PC-9 (cell line): ENCODE measurements around the gene SPATS2L. TPM values are rescaled to one million over a fixed set of nuclear protein-coding genes. Genes with fewer than 3 reads are reported as not detected.

Source experiments
- BruUV-seq: library from RNA; stranded (reverse); fragments of 400-500 nt; replicated peaks from 2 replicates; lab custom pipeline; 2021; lab: Mats Ljungman, UMichigan
- CTCF ChIA-PET: fragments of 300-600 bp; sonication (Branson Sonifier 250); formaldehyde crosslinking; loops from one replicate; lab custom pipeline; 2022; ENCODE audit warnings: antibody characterized with exemption; lab: Charles Lee
- POLR2A ChIA-PET: fragments of 300-600 bp; sonication (Branson Sonifier 250); formaldehyde crosslinking; loops from one replicate; lab custom pipeline; 2022; ENCODE audit warnings: antibody characterized with exemption; ENCODE audit not compliant: unreplicated experiment; lab: Charles Lee
- DNase-seq, 2 experiments: peaks; one replicate each; pipeline versions ENCODE4 v3.0.0 to v3.0.0-alpha.2; 2015 to 2022; ENCODE audit warnings: mixed read lengths in 1 of 2
- H2AFZ ChIP-seq: fragments of 200-600 bp; sonication (generic); 2 replicates; pipeline ENCODE4 v1.8.1; 2017; ENCODE audit warnings: antibody characterized with exemption
- H3F3A ChIP-seq: fragments of 200-600 bp; sonication (generic); 2 replicates; pipeline ENCODE4 v1.8.1; 2017; ENCODE audit warnings: antibody characterized with exemption, mild to moderate bottlenecking, low read depth; ENCODE audit not compliant: insufficient read depth
- H3K27ac ChIP-seq: fragments of 200-600 bp; sonication (generic); 2 replicates; pipeline ENCODE4 v1.6.1; 2016; ENCODE audit warnings: mixed run types
- H3K27me3 ChIP-seq: fragments of 200-600 bp; sonication (generic); 2 replicates; pipeline ENCODE4 v1.6.1; 2016; ENCODE audit warnings: low read depth, mixed run types; ENCODE audit not compliant: insufficient read depth
- H3K36me3 ChIP-seq: fragments of 200-600 bp; sonication (generic); 2 replicates; pipeline ENCODE4 v1.6.1; 2016; ENCODE audit warnings: low read depth, mixed run types
- H3K4me1 ChIP-seq: fragments of 200-600 bp; sonication (generic); replicated peaks from 2 replicates; pipeline ENCODE4 v1.6.1; 2016; ENCODE audit warnings: mixed run types; ENCODE audit not compliant: insufficient read depth
- H3K4me2 ChIP-seq: fragments of 200-600 bp; sonication (generic); 2 replicates; pipeline ENCODE4 v1.6.1; 2017; ENCODE audit warnings: mixed run types
- H3K4me3 ChIP-seq: fragments of 200-600 bp; sonication (generic); 2 replicates; pipeline ENCODE4 v1.6.1; 2016; ENCODE audit warnings: mixed run types
- H3K79me2 ChIP-seq: fragments of 200-600 bp; sonication (generic); 2 replicates; pipeline ENCODE4 v1.6.1; 2017; ENCODE audit warnings: low read depth, mixed run types
- H3K9me2 ChIP-seq: fragments of 200-600 bp; sonication (generic); 2 replicates; pipeline ENCODE4 v1.8.1; 2017; ENCODE audit warnings: mild to moderate bottlenecking; ENCODE audit not compliant: insufficient read depth
- H3K9me3 ChIP-seq: fragments of 200-600 bp; sonication (generic); 2 replicates; pipeline ENCODE4 v1.8.1; 2016; ENCODE audit warnings: low read depth; ENCODE audit not compliant: insufficient read depth
- H4K20me1 ChIP-seq: fragments of 200-600 bp; sonication (generic); 2 replicates; pipeline ENCODE4 v1.8.1; 2017; ENCODE audit not compliant: insufficient read depth
- EZH2 ChIP-seq: fragments of 200-600 bp; sonication (generic); IDR thresholded peaks from 2 replicates; pipeline ENCODE4 v1.8.0; 2017; ENCODE audit warnings: antibody characterized with exemption, low read depth
- intact Hi-C: fragments of 100-400 bp; cut with micrococcal nuclease; formaldehyde crosslinking; loops from one replicate; pipeline ENCODE4 v1.10.0; 2022; ENCODE audit not compliant: unreplicated experiment
- total RNA-seq: library from RNA; stranded (reverse); gene quantifications from 2 replicates; pipeline ENCODE4 v1.2.3, GENCODE V29; 2021
- TF ChIP-seq, protein P1 (sequence below): fragments of 200-600 bp; sonication (generic); conservative IDR thresholded peaks from 2 replicates; pipeline ENCODE4 v1.6.1; 2017; ENCODE audit warnings: mixed run types, antibody characterized with exemption, mild to moderate bottlenecking, moderate library complexity

The SPATS2L gene
- total RNA-seq, 1 experiment from 2014 or later, result 199 TPM

DNA sequence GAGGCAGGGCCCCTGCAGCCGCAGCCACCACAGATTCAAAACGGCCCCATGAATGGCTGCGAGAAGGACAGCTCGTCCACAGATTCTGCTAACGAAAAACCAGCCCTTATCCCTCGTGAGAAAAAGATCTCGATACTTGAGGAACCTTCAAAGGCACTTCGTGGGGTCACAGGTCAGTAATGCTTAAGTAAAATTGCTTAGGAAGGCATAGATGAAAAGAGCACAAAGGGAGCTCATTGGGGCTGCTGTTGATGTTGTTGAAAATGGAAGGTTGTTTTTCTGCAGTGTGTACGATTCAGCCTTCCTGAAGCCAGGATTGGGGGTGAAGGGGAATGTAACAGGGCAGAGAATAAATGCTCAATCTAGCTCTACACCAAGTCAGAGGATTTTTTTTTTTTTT, 112.8 kb downstream of the SPATS2L start:
- H3K9me2 ChIP-seq, result no peaks in the 10 kb centered on the region
- no peak overlapping the region for H3K27ac ChIP-seq
- intact Hi-C loops, result no loop called here
- DNase-seq, result no peak
- ChIA-PET POLR2A (no interaction called here), CTCF (no interaction called here)
- no peaks in the 10 kb centered on the region for H3K4me1 ChIP-seq
- H2AFZ ChIP-seq, result no peak overlapping the region
- no peak overlapping the region for H3K4me3 ChIP-seq
- H3K79me2 ChIP-seq, result no peaks in the 10 kb centered on the region
- H3K36me3 ChIP-seq, result peaks cover 37% of the 10 kb centered on the region
- 0 out of 2 replicates have a peak, but pooled peaks cover 4% of the 10 kb centered on the region for H3F3A ChIP-seq
- no peaks in the 10 kb centered on the region for H4K20me1 ChIP-seq
- H3K4me2 ChIP-seq, result no peak overlapping the region
- H3K9me3 ChIP-seq, result no peaks in the 10 kb centered on the region
- no TSS peak for BruUV-seq
- H3K27me3 ChIP-seq, result no peaks in the 10 kb centered on the region
- no peak for TF ChIP-seq EZH2
- TF ChIP-seq, protein P1, sequence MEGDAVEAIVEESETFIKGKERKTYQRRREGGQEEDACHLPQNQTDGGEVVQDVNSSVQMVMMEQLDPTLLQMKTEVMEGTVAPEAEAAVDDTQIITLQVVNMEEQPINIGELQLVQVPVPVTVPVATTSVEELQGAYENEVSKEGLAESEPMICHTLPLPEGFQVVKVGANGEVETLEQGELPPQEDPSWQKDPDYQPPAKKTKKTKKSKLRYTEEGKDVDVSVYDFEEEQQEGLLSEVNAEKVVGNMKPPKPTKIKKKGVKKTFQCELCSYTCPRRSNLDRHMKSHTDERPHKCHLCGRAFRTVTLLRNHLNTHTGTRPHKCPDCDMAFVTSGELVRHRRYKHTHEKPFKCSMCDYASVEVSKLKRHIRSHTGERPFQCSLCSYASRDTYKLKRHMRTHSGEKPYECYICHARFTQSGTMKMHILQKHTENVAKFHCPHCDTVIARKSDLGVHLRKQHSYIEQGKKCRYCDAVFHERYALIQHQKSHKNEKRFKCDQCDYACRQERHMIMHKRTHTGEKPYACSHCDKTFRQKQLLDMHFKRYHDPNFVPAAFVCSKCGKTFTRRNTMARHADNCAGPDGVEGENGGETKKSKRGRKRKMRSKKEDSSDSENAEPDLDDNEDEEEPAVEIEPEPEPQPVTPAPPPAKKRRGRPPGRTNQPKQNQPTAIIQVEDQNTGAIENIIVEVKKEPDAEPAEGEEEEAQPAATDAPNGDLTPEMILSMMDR, result no peak

DNA sequence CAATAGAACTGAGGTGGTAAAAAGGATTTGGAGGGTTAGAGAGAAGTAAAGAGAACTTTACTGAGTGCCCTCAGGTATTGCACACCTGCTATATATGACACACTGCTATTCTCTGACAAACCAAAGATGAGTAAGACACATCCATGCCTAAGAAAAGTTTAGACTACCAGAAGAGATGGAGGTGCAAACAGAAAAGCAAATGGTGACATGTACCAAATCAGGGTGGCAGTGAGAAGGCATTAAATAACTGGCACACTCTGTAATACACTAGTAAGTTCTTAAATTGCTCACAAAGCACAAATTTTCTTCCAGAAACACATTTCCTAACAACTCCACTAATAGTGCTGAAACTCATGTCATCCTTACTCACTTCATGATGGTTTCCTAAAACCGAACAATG, 114.8 kb downstream of the SPATS2L start:
- H3K27ac ChIP-seq, result no peak overlapping the region
- H3K4me3 ChIP-seq, result no peak overlapping the region
- no peaks in the 10 kb centered on the region for H3K79me2 ChIP-seq
- ChIA-PET POLR2A (no interaction called here), CTCF (no interaction called here)
- intact Hi-C loops, result no loop called here
- no peaks in the 10 kb centered on the region for H3K9me3 ChIP-seq
- H3K4me1 ChIP-seq, result no peaks in the 10 kb centered on the region
- H3F3A ChIP-seq, result 0 out of 2 replicates have a peak, but pooled peaks cover 4% of the 10 kb centered on the region
- H2AFZ ChIP-seq, result no peak overlapping the region
- no peak for DNase-seq
- peaks cover 34% of the 10 kb centered on the region for H3K36me3 ChIP-seq
- no peaks in the 10 kb centered on the region for H3K27me3 ChIP-seq
- no peak overlapping the region for H3K4me2 ChIP-seq
- no peaks in the 10 kb centered on the region for H3K9me2 ChIP-seq
- BruUV-seq, result no TSS peak
- H4K20me1 ChIP-seq, result no peaks in the 10 kb centered on the region
- no peak for TF ChIP-seq EZH2
- TF ChIP-seq, protein P1, result no peak

DNA sequence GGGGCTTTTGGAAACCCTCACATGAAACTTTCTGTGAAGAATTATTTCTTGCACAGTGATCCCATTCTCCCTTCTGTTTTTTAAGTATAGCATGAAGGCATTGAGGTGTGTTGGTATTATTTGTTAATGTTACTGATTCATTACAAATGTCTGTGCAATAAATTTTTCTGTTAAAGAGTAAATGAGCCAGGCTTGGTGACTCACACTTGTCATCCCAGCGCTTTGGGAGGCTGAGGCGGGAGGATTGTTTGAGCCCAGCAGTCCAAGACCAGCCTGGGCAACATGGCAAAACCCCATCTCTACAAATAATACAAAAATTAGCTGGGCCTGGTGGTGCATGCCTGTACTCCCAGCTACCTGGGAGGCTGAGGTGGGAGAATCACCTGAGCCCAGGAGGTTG, 115.6 kb downstream of the SPATS2L start:
- 0 out of 2 replicates have a peak, but pooled peaks cover 4% of the 10 kb centered on the region for H3F3A ChIP-seq
- intact Hi-C loops, result no loop called here
- H3K79me2 ChIP-seq, result no peaks in the 10 kb centered on the region
- no peaks in the 10 kb centered on the region for H3K4me1 ChIP-seq
- H4K20me1 ChIP-seq, result no peaks in the 10 kb centered on the region
- no peak overlapping the region for H3K4me2 ChIP-seq
- POLR2A ChIA-PET, result no interaction called here
- TF ChIP-seq, protein P1, result no peak
- no peak for TF ChIP-seq EZH2
- peaks cover 26% of the 10 kb centered on the region for H3K36me3 ChIP-seq
- CTCF ChIA-PET, result no interaction called here
- H3K9me2 ChIP-seq, result no peaks in the 10 kb centered on the region
- H3K27me3 ChIP-seq, result no peaks in the 10 kb centered on the region
- no peak for DNase-seq
- H3K9me3 ChIP-seq, result no peaks in the 10 kb centered on the region
- no TSS peak for BruUV-seq
- no peak overlapping the region for H3K4me3 ChIP-seq
- no peak overlapping the region for H2AFZ ChIP-seq
- H3K27ac ChIP-seq, result no peak overlapping the region
